Measurements from ENCODE around the gene FAM83B.

DNA sequence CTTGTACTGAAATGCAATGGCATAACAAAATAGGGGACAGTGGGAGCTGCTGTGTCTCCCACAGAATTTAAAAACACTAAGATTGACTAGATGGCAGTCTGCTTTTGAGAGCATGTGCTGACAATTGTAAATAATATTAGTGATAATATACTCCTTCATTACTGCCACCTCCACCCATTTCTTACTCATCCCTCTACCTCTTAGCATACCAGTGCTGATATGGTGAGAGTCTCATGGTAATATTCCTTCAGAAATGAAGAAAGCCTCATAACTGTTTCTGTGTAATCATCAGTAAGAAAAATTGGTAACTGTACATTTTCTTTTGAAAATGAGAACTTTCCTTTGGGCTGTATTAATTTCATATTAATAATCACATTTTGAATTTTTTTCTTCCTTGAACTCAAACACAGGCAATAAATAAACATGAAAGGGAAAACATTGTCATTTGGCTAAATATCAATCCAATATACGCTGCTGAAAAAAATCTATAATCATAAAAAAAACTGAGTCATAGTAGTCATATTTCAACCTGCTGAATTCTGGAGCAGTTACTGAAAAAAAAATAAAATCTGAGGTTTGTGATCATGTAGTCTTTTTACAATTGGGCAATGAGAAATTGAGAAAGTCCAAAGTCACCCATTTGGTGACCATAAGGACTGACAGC is 34.6 kb downstream of the FAM83B start:
- TF ChIP-seq, protein P1, sequence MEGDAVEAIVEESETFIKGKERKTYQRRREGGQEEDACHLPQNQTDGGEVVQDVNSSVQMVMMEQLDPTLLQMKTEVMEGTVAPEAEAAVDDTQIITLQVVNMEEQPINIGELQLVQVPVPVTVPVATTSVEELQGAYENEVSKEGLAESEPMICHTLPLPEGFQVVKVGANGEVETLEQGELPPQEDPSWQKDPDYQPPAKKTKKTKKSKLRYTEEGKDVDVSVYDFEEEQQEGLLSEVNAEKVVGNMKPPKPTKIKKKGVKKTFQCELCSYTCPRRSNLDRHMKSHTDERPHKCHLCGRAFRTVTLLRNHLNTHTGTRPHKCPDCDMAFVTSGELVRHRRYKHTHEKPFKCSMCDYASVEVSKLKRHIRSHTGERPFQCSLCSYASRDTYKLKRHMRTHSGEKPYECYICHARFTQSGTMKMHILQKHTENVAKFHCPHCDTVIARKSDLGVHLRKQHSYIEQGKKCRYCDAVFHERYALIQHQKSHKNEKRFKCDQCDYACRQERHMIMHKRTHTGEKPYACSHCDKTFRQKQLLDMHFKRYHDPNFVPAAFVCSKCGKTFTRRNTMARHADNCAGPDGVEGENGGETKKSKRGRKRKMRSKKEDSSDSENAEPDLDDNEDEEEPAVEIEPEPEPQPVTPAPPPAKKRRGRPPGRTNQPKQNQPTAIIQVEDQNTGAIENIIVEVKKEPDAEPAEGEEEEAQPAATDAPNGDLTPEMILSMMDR (IDR thresholded peaks at IDR 0.05), result no peak
- no peak for TF ChIP-seq POLR2A (IDR thresholded peaks at IDR 0.05)
